Parathyroid adenoma (tissue), 2 donors: ENCODE results near the gene SLC38A8.

ENCODE experiments used
- H2AFZ ChIP-seq: fragments of 300-600 bp; sonication (generic); one replicate; pipeline ENCODE4 v1.7.0; 2017; ENCODE audit warnings: antibody characterized with exemption, mild to moderate bottlenecking
- H3K27ac ChIP-seq: fragments of 300-600 bp; sonication (generic); one replicate; pipeline ENCODE4 v1.7.0; 2017
- H3K27me3 ChIP-seq: fragments of 300-600 bp; sonication (generic); one replicate; pipeline ENCODE4 v1.7.0; 2017; ENCODE audit warnings: low read length; ENCODE audit not compliant: control insufficient read depth, insufficient read depth
- H3K36me3 ChIP-seq: fragments of 300-600 bp; sonication (generic); one replicate; pipeline ENCODE4 v1.7.0; 2017; ENCODE audit warnings: low read length; ENCODE audit not compliant: control insufficient read depth, insufficient read depth
- H3K4me1 ChIP-seq: fragments of 300-600 bp; sonication (generic); one replicate; pipeline ENCODE4 v1.7.0; 2017; ENCODE audit warnings: control low read depth
- H3K4me2 ChIP-seq: fragments of 300-600 bp; sonication (generic); one replicate; pipeline ENCODE4 v1.7.0; 2017; ENCODE audit warnings: low read length
- H3K4me3 ChIP-seq: fragments of 300-600 bp; sonication (generic); one replicate; pipeline ENCODE4 v1.7.0; 2017; ENCODE audit warnings: low read depth, low read length
- H3K79me2 ChIP-seq: fragments of 300-600 bp; sonication (generic); one replicate; pipeline ENCODE4 v1.7.0; 2017; ENCODE audit warnings: control low read depth
- H3K9ac ChIP-seq: fragments of 300-600 bp; sonication (generic); one replicate; pipeline ENCODE4 v1.7.0; 2017; ENCODE audit warnings: mild to moderate bottlenecking
- H3K9me3 ChIP-seq: fragments of 300-600 bp; sonication (generic); one replicate; pipeline ENCODE4 v1.7.0; 2017; ENCODE audit warnings: low read length; ENCODE audit not compliant: control insufficient read depth
- TF ChIP-seq, protein P1 (sequence below): fragments of 300-600 bp; sonication (generic); IDR thresholded peaks from one replicate; pipeline ENCODE4 v1.7.0; 2017; ENCODE audit warnings: antibody characterized with exemption, mild to moderate bottlenecking
- donor health status: primary hyperparathyroidism.

SLC38A8 gene

DNA sequence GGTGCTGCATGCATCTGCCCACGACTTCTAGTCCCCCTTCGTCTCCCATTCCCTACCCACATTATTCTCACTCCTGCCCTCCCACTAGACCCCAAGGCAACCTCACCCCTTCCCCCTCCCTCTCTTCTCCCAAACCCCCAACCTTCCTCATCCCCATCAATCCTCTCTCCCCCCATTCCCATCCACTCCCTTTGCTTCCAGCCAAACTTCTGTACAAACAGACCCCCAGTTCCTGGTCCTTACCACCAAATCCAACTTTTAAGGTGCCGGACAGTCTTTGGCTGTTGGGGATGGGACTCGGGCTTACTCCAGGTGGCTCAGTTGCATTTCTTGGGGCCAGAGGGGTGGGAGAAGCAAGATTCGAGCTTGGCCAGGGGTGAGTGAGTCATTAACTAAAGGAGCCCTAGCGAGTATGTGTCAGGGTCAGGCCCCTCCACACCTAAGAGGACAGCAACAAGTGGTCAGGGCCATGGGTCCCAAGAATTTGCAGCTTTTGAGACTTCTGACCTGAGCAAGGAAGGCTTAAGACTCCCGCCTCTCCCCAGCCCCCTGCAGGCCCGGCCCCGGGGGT, at the start of gene SLC38A8:
TSS of gene SLC38A8 (minus strand) at position 488 of the 571 bp plus-strand sequence. CDS start 638 bp downstream, outside the sequence.
- Histone ChIP-seq H3K9ac (no peak within 1 kb of the TSS), H3K36me3 (no peaks in the 10 kb centered on the region), H2AFZ (peak within 1 kb of the TSS; percentile 64), H3K4me1 (peaks cover 13% of the 10 kb centered on the region), H3K4me2 (peak within 1 kb of the TSS; percentile 32), H3K4me3 (no peak within 1 kb of the TSS), H3K9me3 (no peaks in the 10 kb centered on the region), H3K79me2 (no peaks in the 10 kb centered on the region), H3K27ac (no peak within 1 kb of the TSS), H3K27me3 (no peaks in the 10 kb centered on the region)
- TF ChIP-seq, protein P1, sequence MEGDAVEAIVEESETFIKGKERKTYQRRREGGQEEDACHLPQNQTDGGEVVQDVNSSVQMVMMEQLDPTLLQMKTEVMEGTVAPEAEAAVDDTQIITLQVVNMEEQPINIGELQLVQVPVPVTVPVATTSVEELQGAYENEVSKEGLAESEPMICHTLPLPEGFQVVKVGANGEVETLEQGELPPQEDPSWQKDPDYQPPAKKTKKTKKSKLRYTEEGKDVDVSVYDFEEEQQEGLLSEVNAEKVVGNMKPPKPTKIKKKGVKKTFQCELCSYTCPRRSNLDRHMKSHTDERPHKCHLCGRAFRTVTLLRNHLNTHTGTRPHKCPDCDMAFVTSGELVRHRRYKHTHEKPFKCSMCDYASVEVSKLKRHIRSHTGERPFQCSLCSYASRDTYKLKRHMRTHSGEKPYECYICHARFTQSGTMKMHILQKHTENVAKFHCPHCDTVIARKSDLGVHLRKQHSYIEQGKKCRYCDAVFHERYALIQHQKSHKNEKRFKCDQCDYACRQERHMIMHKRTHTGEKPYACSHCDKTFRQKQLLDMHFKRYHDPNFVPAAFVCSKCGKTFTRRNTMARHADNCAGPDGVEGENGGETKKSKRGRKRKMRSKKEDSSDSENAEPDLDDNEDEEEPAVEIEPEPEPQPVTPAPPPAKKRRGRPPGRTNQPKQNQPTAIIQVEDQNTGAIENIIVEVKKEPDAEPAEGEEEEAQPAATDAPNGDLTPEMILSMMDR: no peak

DNA sequence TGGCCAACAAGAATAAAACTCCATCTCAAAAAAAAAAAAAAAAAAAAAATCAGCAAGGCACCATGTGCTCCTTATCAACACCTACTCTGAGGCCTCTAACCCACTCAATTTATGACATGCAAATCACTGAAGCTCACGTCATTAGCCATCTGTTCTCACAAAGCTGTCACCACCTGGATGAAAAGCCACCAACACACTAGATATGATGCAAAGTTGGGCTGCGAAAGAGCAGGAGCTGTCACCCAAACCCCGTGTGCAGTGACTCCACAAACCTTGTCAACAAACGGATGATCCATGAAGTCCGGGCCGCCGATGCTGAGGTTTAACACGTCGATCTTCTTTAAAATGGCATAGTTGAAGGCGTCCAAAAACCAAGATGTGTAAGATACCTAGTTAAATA, 48.9 kb upstream of the SLC38A8 start:
- no peaks in the 10 kb centered on the region for H3K27me3 ChIP-seq
- TF ChIP-seq, protein P1: no peak
- no peak overlapping the region for H3K27ac ChIP-seq
- H2AFZ ChIP-seq: no peak overlapping the region
- no peaks in the 10 kb centered on the region for H3K36me3 ChIP-seq
- H3K4me1 ChIP-seq: no peaks in the 10 kb centered on the region
- no peaks in the 10 kb centered on the region for H3K9me3 ChIP-seq
- H3K79me2 ChIP-seq: peaks cover 4% of the 10 kb centered on the region
- no peak overlapping the region for H3K4me2 ChIP-seq
- no peak overlapping the region for H3K9ac ChIP-seq
- H3K4me3 ChIP-seq: no peak overlapping the region

DNA sequence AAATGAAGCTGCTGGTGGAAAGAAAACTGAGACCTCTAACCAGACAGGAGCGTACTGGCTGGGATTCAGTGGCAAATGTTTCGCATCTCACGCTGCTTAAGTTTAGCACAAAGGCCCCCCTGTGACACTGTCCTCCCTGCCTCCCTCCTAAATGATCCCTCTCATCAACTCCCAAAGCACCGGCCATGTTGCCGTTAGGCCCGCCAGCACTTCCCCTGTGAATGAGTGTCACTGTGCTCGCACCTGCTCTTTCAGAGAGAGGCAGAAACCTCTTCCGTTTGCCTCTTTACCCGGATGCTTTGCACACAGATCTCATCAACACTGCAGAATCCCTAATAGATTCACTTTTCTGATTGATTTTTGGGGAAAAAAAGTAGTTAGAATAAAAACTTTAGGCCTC, 47.6 kb upstream of the SLC38A8 start:
- Histone ChIP-seq H3K4me1 (no peaks in the 10 kb centered on the region), H3K9me3 (no peaks in the 10 kb centered on the region), H2AFZ (no peak overlapping the region), H3K79me2 (no peaks in the 10 kb centered on the region), H3K4me2 (no peak overlapping the region), H3K4me3 (no peak overlapping the region), H3K27me3 (no peaks in the 10 kb centered on the region), H3K9ac (no peak overlapping the region), H3K27ac (no peak overlapping the region), H3K36me3 (no peaks in the 10 kb centered on the region)
- TF ChIP-seq, protein P1: no peak

DNA sequence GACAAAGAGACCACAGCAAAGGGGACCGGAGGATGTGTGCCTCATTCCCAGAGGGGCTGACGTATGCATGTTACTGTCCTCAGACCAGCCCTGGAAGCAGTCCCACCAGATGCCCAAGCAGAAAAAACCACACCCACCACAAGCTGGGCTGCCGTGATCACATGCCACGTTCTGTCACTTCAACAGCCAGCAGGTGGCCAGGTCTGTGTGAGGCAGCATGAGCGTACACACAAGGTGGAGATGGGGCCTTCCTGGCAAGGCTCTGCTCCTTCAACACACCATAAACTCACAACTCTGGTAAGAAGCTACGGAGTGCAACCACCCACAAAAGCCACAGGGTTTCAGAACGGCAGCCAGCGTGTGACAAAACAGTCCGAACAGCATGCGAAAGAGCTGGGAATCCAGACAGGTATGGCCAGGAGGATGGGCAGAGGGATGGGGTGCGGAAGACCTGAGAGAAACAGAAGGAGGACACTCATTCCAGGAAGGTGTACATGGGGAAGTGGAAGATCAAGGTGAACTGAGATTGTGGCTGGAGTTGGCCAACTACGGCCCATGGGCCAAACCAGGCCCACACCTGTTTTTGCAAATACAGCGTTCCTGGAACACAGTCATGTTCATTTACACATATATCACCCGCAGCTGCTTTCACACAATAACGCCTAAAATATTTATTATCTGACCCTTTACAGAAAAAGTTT, 46.2 kb upstream of the SLC38A8 start:
- no peaks in the 10 kb centered on the region for H3K4me1 ChIP-seq
- H3K9ac ChIP-seq: no peak overlapping the region
- H3K27me3 ChIP-seq: no peaks in the 10 kb centered on the region
- no peak overlapping the region for H3K4me2 ChIP-seq
- H2AFZ ChIP-seq: no peak overlapping the region
- H3K4me3 ChIP-seq: no peak overlapping the region
- H3K9me3 ChIP-seq: no peaks in the 10 kb centered on the region
- H3K79me2 ChIP-seq: peaks cover 4% of the 10 kb centered on the region
- no peaks in the 10 kb centered on the region for H3K36me3 ChIP-seq
- H3K27ac ChIP-seq: no peak overlapping the region
- TF ChIP-seq, protein P1: no peak
